AG10803 (cell line): Measurements from ENCODE around the gene SLC16A10.
"Not testable (repeated sequence)": the region's sequence is repeated elsewhere in the genome, so short reads cannot be mapped to it uniquely, and the experiment has no call there.

Source experiments
- DNase-seq: peaks from one replicate; pipeline ENCODE4 v3.0.0; 2010; ENCODE audit warnings: low read depth
- H3K4me3 ChIP-seq: 2 replicates; pipeline ENCODE4 v1.5.1; 2011; ENCODE audit warnings: mild to moderate bottlenecking, low read length, control low read depth
- TF ChIP-seq, protein P1 (sequence below): conservative IDR thresholded peaks from 2 replicates; pipeline ENCODE4 v1.5.1; 2011; ENCODE audit warnings: mild to moderate bottlenecking, low read length, control low read depth, inconsistent platforms

Gene SLC16A10

GRCh38 chr6:111187874-111188273, 100.6 kb downstream of the SLC16A10 start:
- no peak overlapping the region for H3K4me3 ChIP-seq
- no peak for DNase-seq
- TF ChIP-seq, protein P1, sequence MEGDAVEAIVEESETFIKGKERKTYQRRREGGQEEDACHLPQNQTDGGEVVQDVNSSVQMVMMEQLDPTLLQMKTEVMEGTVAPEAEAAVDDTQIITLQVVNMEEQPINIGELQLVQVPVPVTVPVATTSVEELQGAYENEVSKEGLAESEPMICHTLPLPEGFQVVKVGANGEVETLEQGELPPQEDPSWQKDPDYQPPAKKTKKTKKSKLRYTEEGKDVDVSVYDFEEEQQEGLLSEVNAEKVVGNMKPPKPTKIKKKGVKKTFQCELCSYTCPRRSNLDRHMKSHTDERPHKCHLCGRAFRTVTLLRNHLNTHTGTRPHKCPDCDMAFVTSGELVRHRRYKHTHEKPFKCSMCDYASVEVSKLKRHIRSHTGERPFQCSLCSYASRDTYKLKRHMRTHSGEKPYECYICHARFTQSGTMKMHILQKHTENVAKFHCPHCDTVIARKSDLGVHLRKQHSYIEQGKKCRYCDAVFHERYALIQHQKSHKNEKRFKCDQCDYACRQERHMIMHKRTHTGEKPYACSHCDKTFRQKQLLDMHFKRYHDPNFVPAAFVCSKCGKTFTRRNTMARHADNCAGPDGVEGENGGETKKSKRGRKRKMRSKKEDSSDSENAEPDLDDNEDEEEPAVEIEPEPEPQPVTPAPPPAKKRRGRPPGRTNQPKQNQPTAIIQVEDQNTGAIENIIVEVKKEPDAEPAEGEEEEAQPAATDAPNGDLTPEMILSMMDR, result no peak

GRCh38 chr6:111189666-111190210, 102.4 kb downstream of the SLC16A10 start:
- not testable (repeated sequence) for H3K4me3 ChIP-seq, DNase-seq

GRCh38 chr6:111190637-111191036, 103.3 kb downstream of the SLC16A10 start:
- DNase-seq, result no peak
- TF ChIP-seq, protein P1, result no peak
- H3K4me3 ChIP-seq, result no peak overlapping the region

DNA sequence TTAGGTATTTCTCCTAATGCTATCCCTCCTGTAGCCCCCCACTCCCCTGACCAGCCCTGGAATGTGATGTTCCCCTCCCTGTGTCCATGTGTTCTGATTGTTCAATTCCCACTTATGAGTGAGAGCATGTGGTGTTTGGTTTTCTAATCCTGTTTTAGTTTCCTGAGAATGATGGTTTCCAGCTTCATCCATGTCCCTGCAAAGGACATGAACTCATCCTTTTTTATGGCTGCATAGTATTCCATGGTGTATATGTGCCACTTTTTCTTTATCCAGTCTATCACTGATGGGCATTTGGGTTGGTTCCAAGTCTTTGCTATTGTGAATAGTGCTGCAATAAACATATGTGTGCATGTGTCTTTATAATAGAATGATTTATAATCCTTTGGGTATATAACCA, 103.8 kb downstream of the SLC16A10 start:
- H3K4me3 ChIP-seq, DNase-seq: not testable (repeated sequence)

DNA sequence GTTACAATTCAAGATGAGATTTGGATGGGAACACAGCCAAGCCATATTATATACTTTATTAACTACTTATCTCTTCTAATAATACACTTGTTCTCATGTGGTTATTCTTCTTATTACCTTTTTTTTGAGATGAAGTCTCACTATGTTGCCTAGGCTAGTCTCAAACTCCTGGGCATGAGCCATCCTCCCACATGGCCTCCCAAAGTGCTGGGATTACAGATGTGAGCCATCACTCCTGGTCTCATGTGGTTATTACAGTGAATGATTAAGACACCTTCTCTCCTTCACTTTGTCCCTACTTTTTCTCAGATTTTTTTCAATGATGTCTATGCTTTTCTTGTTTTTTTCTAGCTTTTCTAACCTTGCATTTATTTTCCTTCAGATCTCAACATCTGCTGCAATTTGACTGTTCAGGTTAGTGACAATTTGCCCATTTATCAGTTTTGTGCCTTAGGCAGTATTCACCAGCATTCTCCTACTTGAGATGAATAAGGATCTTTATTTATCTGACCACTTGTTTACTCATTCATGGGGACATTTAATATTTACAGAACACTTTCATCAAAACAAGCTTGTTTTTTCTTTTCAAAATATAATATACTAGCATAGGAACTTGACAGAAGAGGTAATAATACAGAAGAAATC, 105.7 kb downstream of the SLC16A10 start:
- TF ChIP-seq, protein P1, result no peak
- no peak overlapping the region for H3K4me3 ChIP-seq
- no peak for DNase-seq

DNA sequence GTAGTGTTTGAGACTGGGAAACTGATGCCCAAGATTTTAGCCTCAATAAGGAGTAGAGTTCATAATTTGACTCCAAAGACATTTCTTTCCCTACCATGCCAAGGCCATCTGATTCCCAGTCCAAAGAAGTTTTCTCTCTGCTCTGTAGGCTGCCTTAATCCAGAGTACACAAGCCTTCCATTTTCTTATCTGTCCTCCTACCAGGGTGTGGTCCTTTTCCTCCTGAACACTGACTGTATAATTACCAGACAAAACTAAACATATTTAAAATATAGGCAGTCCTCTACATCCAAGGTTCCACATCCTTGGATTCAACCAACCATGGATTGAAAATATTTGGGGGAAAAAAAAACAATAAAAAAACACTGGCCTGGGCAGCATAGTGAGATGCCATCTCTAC, 108.4 kb downstream of the SLC16A10 start:
- TF ChIP-seq, protein P1, result no peak
- H3K4me3 ChIP-seq, result no peak overlapping the region
- no peak for DNase-seq

DNA sequence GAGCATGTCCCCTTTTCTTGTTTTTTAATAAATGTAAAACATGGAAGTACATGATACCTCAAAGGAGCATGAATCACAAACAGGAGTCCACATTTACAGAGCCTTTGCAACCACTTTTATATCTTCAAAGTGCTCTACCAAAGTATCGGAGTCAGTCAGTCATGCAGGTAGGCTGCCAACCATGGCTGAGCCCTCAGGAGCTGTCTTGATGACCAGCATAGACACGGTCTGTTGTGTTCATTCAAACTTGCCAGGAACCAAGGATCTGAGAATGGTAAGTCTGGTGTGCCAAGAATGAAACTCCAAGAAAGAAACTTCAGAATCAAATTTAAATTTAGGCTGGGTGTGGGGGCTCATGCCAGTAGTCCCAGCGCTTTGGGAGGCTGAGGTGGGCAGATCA, 111.5 kb downstream of the SLC16A10 start:
- TF ChIP-seq, protein P1, result no peak

GRCh38 chr6:111199935-111200334, 112.6 kb downstream of the SLC16A10 start:
- H3K4me3 ChIP-seq, result no peak overlapping the region
- TF ChIP-seq, protein P1, result no peak
- DNase-seq, result no peak

More for the DNA sequence above, 111.5 kb downstream of the SLC16A10 start:
- DNase-seq, result no peak
- H3K4me3 ChIP-seq, result no peak overlapping the region
